Measurements from ENCODE around the gene IL12RB2.
"Not testable (repeated sequence)": the region's sequence is repeated elsewhere in the genome, so short reads cannot be mapped to it uniquely, and the experiment has no call there.

IL12RB2 gene

DNA sequence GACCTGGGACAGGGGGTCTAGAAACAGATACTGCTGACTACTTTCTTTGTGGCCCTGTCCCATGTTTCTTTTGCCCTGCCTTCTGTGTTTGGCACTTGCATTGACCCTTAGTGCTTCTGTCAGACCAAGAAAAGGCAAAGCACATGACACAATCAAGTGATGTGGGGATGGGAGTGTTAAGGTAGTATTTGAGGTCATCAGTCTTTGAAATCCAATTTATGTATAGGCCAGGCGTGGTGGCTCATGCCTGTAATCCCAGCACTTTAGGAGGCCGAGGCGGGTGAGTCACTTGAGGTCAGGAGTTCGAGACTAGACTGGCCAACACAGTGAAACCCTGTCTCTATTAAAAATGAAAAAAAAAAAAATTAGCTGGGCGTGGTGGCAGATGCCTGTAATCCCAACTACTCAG lies 96.5 kb downstream of the IL12RB2 start:
- DNase-seq: no peak

DNA sequence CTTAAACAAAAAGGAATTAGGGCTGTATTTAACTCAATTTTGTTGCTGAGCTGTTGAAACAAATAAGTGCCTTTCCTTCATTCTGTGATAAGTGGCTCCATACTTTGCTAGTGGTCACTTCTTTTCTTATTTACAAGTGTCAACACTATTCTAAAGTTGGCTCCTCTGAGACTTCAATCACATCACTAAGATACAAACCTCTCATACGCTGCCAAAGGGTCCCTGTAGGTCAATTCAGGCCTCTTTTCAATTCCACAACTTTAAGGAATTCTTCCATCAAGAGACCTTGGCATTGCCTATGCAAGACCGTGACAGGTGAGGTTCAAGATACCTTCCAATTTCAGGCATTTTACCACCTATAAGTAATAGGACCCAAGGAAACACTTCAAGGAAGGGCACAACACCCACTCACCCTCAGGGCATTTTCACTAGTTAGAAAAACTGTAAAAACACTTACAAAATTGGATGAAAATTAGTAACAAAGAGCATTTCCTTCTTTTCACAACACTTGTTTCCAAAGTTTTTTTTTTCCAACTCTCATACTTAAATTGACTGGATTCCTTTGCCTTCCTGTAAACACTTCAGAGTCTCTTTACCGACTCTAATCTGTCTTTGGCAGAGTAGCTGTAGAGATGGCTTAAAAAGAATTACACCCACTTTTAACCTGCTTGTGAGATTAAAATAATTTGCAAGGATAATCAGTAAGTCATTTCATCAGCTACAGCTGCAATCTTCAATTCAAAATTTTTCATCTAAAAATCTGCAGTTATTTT lies 98.0 kb downstream of the IL12RB2 start:
- DNase-seq: no peak

DNA sequence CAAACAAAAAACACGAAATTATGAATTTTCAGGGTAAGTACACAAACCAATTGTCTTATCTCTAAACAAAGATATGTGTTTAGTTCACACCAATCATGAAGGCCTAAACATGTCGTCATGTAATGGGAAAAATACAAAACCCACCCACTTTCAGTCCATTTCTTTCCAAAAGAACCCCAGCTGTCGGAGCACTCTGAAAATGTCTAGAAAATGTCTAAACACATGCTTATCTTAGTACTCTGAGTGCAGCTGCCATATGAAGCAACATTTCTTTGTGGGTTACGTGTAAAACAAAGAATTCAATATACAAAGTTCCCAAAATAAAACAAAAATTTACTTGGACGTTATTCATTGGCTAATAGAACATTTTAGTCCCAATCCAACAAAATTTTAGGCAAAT lies 99.8 kb downstream of the IL12RB2 start:
- DNase-seq: no peak

DNA sequence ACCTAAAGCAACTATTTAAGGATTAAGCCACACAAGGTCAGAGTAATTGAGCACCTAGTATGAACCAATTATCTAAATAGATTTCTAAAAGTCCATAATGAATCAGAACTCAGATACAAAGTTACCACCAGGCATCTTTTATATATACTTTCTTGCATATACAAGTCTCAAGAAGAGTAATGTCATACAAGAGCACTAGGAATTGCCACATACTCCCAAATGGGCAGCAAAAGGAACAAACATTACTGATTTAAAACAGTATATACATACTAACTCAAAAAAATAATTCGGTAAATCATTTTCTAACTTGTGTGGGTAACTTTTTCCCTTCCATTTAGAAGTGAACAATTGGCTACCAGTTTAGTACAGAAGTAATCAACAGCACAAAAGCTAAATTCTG lies 100.5 kb downstream of the IL12RB2 start:
- no peak for DNase-seq

DNA sequence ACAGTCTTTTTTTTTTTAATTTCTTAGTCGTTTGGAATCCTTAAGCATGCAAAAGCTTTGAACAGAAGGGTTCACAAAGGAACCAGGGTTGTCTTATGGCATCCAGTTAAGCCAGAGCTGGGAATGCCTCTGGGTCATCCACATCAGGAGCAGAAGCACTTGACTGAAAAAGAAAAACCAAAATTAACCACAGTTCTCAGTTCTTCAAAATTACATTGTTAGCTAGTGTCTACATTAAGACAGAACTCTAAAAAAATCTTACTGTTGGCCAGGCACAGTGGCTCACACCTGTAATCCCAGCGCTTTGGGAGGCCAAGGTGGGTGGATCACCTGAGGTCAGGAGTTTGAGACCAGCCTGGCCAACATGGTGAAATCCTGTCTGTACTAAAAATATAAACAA lies 105.4 kb downstream of the IL12RB2 start:
- not testable (repeated sequence) for DNase-seq

DNA sequence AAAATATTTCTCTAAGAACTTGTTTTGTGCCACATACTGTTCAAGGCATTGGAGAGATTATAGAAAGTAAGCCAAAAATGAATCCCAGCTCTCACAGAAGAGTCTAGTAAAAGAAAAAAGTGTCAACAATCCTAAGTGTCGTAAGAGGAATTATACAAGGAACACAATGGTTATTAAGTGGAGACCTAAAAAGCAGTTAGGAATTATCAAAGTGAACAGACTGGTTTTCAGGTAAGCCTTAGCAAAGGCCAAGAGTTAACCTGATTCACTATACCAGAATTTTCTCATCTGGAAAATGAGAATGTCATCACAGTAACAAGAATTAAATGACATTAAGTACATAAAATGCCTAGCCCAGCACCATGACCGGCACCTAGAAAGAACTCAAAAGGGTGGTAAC lies 106.9 kb downstream of the IL12RB2 start:
- DNase-seq: no peak

DNA sequence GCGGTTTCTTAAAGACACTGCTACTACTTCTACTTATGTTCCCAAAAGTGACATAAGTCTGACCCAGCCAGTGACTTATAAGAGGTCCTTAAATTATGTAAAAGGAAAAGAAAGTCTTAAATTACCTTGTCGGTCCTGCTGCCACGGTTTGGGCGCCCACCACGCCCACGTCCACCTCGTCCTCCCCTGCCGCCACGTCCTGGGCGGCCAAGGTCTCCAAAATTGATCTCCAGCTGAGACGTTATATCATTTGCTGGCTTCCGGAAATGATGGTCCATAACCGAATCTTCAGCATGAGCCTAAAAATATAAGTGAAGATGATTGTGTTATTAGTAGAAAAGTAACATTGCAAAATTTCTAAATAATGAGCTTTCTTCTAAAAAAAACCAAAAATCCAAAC lies 107.4 kb downstream of the IL12RB2 start:
- DNase-seq: no peak

DNA sequence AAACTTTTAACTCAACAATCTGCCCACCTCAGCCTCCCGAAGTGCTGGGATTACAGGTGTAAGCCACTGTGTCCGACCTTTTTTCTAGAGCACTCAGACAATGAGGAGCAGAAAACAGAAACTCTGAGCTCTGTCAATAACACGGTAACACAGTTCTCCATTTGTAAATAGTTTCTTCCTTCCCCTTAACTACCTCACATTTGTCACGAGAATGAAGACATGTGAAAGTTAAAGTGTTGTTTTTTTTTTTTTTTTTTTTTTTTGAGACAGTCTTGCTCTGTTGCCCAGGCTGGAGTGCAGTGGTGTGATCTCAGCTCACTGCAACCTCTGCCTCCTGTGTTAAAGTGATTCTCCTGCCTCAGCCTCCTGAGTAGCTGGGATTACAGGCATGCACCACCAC lies 110.1 kb downstream of the IL12RB2 start:
- DNase-seq: not testable (repeated sequence)

DNA sequence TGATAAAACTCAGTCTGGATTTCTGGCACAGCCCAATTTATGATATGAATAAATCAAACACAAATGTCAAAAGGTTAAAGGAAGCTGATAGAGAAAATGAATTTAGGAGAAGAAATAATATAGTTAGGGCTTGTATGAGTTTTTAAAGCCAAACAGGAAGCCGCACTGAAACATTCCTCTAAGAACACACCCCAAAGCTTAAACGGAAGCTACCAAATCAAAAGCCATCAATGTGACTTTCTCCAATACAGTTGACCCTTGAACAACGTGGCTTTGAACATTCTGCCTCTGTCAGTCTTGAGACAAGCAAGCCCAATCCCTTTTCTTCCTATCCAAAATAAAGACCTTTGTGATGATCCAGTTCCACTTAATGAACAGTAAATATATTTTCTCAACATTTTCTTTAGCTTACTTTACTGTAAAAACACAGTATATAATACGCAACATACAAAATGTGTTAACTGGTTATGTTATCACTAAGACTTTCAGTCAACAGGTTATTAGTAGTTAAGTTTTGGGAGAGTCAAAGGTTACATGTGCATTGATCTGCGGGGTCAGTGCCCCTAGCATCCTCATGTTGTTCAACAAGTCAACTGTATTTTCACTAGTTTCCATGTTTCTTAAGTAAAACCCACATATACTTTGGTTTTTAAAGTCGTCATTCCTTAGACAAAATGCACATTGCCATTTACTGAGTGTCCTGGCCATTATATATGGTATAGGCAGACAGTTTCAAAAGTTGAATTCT lies 111.3 kb downstream of the IL12RB2 start:
- DNase-seq: no peak

DNA sequence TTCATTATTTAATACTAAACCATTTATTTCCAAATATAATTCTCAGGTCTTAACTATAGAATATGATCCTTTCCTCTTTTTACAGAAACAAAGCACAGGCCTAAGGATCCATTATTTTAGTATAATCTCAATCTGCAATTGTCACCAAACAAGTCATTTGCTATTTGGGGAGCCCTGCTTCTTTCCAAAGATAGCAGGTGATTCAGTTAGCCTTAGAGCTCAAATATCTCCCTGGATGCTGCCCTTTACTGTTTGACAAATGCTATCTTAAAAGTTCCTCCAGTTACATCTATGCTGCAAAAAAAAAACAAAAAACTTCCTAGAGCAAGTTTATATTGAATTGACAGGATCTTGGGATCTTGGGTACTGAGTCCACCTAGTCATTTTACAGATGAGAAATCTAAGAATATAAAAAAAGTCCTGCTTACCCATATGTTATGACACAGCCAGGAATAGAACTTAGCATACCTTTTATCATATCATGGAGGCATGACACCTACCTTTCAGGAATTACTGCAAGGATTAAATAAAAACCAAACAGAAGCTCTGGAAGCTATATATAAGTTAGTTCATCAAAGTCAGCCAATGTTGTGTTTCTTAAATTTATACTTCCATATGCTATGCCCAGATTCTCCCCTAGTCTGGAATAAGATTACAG lies 113.3 kb downstream of the IL12RB2 start:
- no peak for DNase-seq

DNA sequence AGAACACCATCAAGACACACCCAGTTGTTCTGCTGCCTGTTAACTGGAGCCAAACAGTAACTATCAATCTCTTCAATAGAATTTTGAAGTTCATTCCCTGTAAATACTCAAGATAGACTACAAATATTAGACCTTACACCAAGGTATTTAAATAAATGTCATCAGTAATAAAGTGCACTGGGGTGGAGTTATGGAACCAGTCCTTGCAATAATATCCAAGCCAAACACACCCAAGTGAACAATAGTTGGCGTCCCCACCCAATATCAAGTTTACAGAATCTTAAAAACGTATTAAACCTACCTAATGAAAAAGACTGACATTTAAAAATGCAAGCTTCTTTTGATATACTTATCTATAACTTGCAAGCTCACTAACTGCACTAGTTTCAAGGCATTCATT lies 119.8 kb downstream of the IL12RB2 start:
- no peak for DNase-seq

DNA sequence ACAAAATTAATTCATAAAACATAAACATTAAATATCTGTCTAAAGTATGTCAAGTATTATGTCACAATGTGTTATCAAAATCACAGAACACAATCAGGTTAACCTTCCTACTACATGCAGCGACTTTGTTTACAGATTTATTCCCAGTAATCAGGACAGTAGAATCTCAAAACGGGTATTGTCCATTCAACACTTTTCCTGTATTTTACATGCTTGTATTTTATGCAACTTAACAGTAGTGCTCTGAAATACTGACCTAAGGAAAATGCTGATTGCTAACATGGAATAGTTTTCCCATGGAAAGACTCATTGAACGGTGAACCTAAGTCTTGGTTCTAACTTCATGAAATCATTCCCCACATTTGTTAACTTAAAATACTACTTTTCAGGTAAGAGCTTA lies 120.3 kb downstream of the IL12RB2 start:
- no peak for DNase-seq

DNA sequence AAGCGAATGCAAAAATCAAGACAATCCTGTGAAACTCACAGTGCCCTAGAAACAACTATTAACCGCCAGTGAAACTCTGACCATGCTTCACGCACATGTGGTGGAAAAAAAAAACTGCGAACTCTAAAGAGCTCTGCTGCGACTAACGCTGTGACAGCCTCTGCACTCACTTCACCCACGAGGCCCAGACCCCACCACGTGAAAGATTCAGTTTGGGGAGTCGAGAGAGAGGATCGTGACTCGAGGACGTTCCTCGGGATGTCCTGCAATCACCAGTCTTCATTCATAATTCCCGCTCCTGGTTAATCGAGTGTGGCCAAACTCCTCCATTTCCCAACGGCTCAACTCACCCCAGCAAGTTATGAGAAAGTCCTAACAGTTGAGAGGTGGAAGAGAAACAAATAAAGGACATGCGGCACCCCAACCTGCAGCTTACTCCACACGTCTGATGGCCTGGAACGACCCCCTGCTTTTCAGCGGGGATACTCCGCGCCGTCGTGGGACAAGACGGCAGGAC lies 121.4 kb downstream of the IL12RB2 start:
- DNase-seq: no peak

DNA sequence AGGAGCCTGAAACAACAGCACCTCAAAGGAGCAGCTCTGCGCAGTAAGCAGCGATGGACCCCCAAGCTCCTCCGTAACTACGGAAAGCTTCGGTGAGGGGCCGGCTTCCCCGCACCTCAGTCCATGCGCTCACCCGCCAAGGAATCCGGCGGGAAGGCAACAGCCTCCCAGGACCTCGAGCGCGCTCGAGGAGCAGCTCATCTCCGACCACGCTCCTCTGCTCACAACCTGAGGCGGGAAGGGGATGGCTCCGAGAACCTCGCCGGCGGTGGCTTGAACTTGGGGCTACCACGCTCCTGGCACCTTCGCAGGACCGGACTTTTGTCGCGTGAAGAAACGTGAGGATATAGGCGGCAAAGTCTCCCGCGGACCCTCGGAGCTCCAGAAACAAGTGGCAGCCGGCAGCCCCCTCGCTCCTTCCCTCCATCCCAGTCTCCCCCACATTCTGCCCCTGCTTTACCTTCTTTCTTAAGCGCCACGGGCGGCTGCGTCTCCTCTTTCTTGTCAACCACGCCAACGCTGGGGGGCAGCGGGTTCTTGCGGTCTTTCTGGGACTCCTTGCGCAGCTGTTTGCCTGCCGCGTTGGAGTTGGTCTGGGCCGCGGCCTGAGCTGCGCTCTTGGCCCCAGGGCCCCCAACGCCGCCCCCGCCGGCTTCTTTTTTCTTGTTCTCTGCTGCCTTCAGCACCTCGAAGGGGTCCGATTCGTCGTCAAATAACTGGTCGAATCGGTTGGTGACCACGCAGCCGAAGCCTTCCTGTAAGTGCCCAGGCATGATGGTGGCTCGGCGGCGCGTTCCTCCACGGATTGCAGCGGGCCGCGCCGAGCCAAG lies 122.1 kb downstream of the IL12RB2 start:
- DNase-seq: no peak

DNA sequence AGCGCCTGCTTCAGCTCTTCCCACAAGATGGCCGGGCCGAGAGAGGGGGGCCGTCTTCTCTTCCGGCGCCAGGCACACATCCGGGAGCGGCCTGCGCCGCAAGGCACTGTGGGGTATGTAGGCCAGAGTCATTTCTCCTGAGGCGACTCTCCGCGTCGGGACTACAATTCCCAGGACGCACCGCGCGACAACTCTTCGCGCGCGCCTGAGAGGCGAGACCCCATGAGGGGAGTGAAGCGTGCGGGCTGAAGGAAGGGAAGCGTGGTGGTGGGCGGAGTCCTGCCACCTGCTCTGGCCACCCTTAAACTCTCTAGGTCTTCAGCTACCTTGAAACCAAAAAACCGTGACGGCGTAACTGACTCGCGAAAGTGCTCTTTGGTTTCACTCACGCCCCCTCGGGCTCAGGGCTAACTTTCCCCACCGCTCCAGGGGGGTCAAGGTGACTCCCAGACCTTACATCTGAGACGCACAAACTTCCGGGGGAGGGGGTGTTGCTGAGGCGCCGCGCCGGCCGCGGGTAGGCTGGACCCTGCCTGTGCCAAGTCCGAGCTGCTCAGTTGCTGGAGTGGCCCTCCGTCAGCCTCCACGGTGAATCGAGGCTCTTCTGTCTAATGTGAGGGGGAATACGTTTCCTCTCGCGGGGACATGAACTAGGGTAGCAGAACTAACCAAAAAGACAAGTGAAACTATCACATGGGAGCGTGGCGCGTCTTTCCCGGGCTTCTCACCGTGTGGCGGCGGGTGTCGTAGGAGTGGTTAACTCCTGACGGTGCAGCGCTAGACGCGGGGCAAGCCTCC lies 122.9 kb downstream of the IL12RB2 start, which contains the start of gene SERBP1:
SERBP1 (minus strand) TSS at position 45 of the 798 bp plus-strand sequence. CDS start 102 bp downstream, outside the sequence.
- peak; percentile 98 for DNase-seq

DNA sequence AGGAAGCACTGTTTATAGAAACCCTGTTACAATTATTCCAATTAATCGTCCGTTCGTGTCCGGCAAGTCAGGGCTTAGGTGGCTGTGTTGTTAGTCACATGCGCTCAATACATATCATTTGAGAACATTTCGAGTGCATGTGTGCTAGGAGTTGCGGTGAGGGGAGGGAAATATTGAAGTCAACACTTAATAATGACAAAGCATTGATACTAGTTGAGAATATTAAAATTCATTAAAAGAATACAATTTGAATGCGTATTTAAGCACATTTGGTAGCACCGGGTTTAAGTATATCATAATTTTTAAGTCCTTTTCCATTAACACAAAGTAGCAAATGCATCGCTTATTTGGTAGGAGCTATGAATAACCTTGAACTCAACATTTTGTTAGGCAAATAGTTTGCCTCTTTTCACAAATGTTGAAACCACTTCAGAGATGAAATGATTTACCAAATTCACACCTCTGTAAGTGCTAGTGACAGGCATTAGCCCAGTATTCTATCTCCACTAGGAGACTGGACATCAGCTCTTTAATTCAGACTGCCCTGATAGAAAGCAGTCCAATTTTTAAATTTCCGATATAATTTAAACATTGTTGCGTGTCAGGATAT lies 123.6 kb downstream of the IL12RB2 start:
- DNase-seq: no peak

DNA sequence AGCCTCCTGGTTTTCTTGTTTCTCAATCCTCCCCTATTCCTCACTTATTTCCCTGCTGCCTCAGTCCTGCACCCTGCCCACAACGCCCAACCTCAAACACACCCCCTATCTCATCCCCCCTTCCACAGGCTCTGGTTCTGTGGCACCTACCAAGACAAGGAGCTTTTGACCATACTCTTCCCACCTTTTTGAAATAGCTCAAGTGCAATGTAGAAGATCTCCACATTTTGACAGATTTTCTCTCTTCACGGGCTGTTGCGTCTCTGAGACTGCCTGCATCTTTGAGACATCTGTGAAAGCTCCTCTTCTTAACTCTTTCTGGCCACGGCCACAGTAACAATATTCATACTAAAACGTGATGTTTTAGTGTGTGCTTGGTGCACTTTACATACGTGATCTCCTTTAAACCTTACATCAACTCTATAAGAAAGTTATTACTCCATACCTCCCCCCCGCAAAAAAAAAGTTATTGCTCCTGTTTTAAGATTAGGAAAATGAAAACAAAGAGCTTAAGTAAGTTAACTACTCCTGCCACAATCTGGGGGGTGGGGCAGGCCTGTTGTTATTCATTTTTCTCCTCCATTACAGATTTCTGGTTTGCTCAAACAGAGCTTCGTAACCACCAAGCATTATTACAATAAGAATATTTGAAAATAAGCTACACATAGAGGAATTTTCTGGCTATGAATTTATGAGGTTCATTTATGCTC lies 124.4 kb downstream of the IL12RB2 start:
- DNase-seq: no peak

DNA sequence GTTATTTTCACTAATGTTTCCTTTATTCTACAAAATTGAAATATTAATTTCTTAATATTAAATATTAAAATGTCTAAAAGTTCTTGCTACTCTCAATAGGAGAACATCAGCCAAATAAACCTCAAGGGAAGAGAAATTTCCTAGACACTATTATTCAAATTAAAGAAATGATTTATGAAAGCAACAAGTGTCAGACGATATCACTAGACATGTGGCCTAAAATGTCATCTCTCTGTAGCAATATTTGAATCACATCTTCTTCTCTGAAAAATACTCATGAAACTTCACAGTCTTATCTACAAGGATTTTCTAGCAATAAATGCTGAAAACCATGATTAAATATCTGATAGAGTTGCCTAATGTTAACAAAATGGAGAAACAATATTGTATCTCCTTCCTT lies 125.1 kb downstream of the IL12RB2 start:
- no peak for DNase-seq

DNA sequence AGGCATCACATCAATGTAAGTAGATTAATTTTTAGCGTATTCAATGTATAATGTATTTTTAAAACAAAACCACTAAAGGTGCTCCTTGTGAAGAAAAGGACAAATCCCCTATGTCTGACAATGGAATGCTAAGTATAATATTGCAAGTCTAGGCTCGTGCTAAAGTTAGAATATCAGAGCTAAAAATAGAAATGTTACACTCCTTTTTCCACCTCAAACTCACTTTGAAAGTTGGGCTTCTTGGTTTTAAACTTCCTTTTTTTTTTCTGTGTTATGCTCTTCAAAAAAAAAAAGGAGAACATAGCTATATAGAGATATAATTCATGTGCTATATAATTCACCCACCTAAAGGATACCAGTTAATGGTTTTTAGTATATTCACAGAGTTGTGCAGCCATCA lies 126.2 kb downstream of the IL12RB2 start:
- DNase-seq: no peak

DNA sequence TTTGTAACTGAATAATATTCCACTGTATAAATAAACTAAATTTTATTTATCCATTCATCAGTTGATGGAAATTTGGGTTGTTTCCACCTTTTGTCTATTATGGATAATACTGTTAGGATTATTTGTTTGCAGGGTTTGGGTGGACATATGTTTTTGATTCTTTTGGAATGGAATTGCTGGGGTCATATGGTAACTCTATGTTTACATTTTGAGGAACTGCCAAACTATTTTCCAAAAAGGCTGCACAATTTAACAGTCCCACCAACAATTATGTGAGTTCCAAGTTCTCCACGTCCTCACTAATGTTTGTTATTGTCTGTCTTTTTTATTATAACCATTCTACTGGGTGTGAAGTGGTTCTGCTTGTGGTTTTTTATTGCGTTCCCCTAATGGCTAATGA lies 126.8 kb downstream of the IL12RB2 start:
- DNase-seq: no peak

Measured in NCI-H2227 treated with DMSO at 0.1 percent for 48 hours (cell line).